Activated naive CD8-positive, alpha-beta T cell treated with anti-CD3 and anti-CD28 coated beads, Interleukin-2, amount 10 ng/mL, durations not matched to agents 7 days and 5 days (primary cell): ENCODE results near the gene ADIRF. TPM values are rescaled to one million over a fixed set of nuclear protein-coding genes. Genes with fewer than 3 reads are reported as not detected.
"Not testable (repeated sequence)": the region's sequence is repeated elsewhere in the genome, so short reads cannot be mapped to it uniquely, and the experiment has no call there.

Experiments used
- ATAC-seq: fragments of 150-1000 bp; cut with Tn5 transposase; one replicate; pipeline ENCODE4 v1.10.0; 2021; ENCODE audit warnings: low read depth, moderate library complexity
- POLR2A ChIA-PET: fragments of 350-600 bp; sonication (Branson Sonifier 250); formaldehyde crosslinking; loops from one replicate; lab custom pipeline; 2021; ENCODE audit warnings: antibody characterized with exemption; lab: Charles Lee
- DNase-seq: peaks from one replicate; pipeline ENCODE4 v3.0.0; 2021
- H3K27ac Mint-ChIP-seq: one replicate; pipeline ENCODE4 v1.8.0; 2022; ENCODE audit warnings: mild to moderate bottlenecking, mixed read lengths
- H3K27me3 Mint-ChIP-seq: one replicate; pipeline ENCODE4 v1.8.0; 2022; ENCODE audit warnings: mild to moderate bottlenecking, moderate library complexity, mixed read lengths
- H3K36me3 Mint-ChIP-seq: one replicate; pipeline ENCODE4 v1.8.0; 2021; ENCODE audit warnings: mild to moderate bottlenecking, mixed read lengths
- H3K4me1 Mint-ChIP-seq: one replicate; pipeline ENCODE4 v1.8.0; 2021; ENCODE audit warnings: mixed read lengths
- H3K4me3 Mint-ChIP-seq: one replicate; pipeline ENCODE4 v1.8.0; 2022; ENCODE audit warnings: mild to moderate bottlenecking, moderate library complexity, mixed read lengths
- H3K9me3 Mint-ChIP-seq: one replicate; pipeline ENCODE4 v1.8.0; 2021; ENCODE audit warnings: mixed read lengths
- total RNA-seq, 2 experiments: library from RNA; stranded (reverse); gene quantifications; one replicate each; pipeline ENCODE4 v1.2.3, GENCODE V29; 2021

ADIRF gene
- total RNA-seq, 2 experiments from 2014 or later, result not detected

GRCh38 chr10:86970162-86970981, 2.1 kb downstream of the ADIRF start:
- Mint-ChIP-seq H3K27ac (peak overlapping the region; percentile 51), H3K9me3 (no peaks in the 10 kb centered on the region), H3K4me1 (peaks cover 28% of the 10 kb centered on the region), H3K36me3 (no peaks in the 10 kb centered on the region), H3K27me3 (peaks cover 20% of the 10 kb centered on the region), H3K4me3 (peak overlapping the region; percentile 74)
- POLR2A ChIA-PET, result no interaction called here
- DNase-seq (no peak), ATAC-seq (no peak)

- Mint-ChIP-seq H3K27me3 (peaks cover 20% of the 10 kb centered on the region), H3K9me3 (no peaks in the 10 kb centered on the region), H3K4me3 (peak overlapping the region; percentile 74), H3K36me3 (no peaks in the 10 kb centered on the region), H3K27ac (peak overlapping the region; percentile 51), H3K4me1 (peaks cover 23% of the 10 kb centered on the region)
- DNase-seq (no peak), ATAC-seq (no peak)
- POLR2A ChIA-PET, result no interaction called here
Observed at GRCh38 chr10:86970982-86971231, 2.6 kb downstream of the ADIRF start.

GRCh38 chr10:86971232-86971991, 3.1 kb downstream of the ADIRF start:
- no peaks in the 10 kb centered on the region for H3K36me3 Mint-ChIP-seq
- H3K9me3 Mint-ChIP-seq, result no peaks in the 10 kb centered on the region
- peak overlapping the region; percentile 51 for H3K27ac Mint-ChIP-seq
- H3K4me3 Mint-ChIP-seq, result peak overlapping the region; percentile 74
- DNase-seq, result peak; percentile 89
- POLR2A ChIA-PET, result no interaction called here
- peak; percentile 89 for ATAC-seq
- H3K27me3 Mint-ChIP-seq, result peaks cover 20% of the 10 kb centered on the region
- H3K4me1 Mint-ChIP-seq, result peaks cover 18% of the 10 kb centered on the region

GRCh38 chr10:86972613-86973380, 4.5 kb downstream of the ADIRF start:
- Mint-ChIP-seq H3K9me3 (no peaks in the 10 kb centered on the region), H3K4me1 (peaks cover 8% of the 10 kb centered on the region), H3K27me3 (peaks cover 22% of the 10 kb centered on the region), H3K36me3 (no peaks in the 10 kb centered on the region), H3K4me3 (peak overlapping the region; percentile 6), H3K27ac (peak overlapping the region; percentile 1)
- POLR2A ChIA-PET, result no interaction called here
- no peak for ATAC-seq
- DNase-seq, result no peak

GRCh38 chr10:86974484-86974883, 6.2 kb downstream of the ADIRF start:
- H3K4me1 Mint-ChIP-seq, result peaks cover 8% of the 10 kb centered on the region
- DNase-seq (no peak), ATAC-seq (no peak)
- peaks cover 22% of the 10 kb centered on the region for H3K27me3 Mint-ChIP-seq
- POLR2A ChIA-PET, result no interaction called here
- no peaks in the 10 kb centered on the region for H3K36me3 Mint-ChIP-seq
- no peaks in the 10 kb centered on the region for H3K9me3 Mint-ChIP-seq
- H3K27ac Mint-ChIP-seq, result no peak overlapping the region
- no peak overlapping the region for H3K4me3 Mint-ChIP-seq

GRCh38 chr10:86976362-86977056, 8.2 kb downstream of the ADIRF start:
- DNase-seq, result no peak
- no peak overlapping the region for H3K4me3 Mint-ChIP-seq
- H3K36me3 Mint-ChIP-seq, result no peaks in the 10 kb centered on the region
- H3K27me3 Mint-ChIP-seq, result peaks cover 23% of the 10 kb centered on the region
- H3K9me3 Mint-ChIP-seq, result no peaks in the 10 kb centered on the region
- POLR2A ChIA-PET, result no interaction called here
- ATAC-seq, result no peak
- peaks cover 3% of the 10 kb centered on the region for H3K4me1 Mint-ChIP-seq
- H3K27ac Mint-ChIP-seq, result no peak overlapping the region

GRCh38 chr10:86978457-86978856, 10.2 kb downstream of the ADIRF start:
- H3K9me3 Mint-ChIP-seq, H3K27ac Mint-ChIP-seq, ATAC-seq, POLR2A ChIA-PET, H3K4me3 Mint-ChIP-seq, H3K36me3 Mint-ChIP-seq, H3K4me1 Mint-ChIP-seq, DNase-seq: not testable (repeated sequence)
- peaks cover 22% of the 10 kb centered on the region for H3K27me3 Mint-ChIP-seq

GRCh38 chr10:86979296-86979818, 11.1 kb downstream of the ADIRF start:
- peaks cover 21% of the 10 kb centered on the region for H3K27me3 Mint-ChIP-seq
- no peak overlapping the region for H3K27ac Mint-ChIP-seq
- DNase-seq (no peak), ATAC-seq (no peak)
- no peaks in the 10 kb centered on the region for H3K4me1 Mint-ChIP-seq
- H3K9me3 Mint-ChIP-seq, result no peaks in the 10 kb centered on the region
- no peaks in the 10 kb centered on the region for H3K36me3 Mint-ChIP-seq
- H3K4me3 Mint-ChIP-seq, result no peak overlapping the region
- POLR2A ChIA-PET, result no interaction called here

- POLR2A ChIA-PET, result no interaction called here
- ATAC-seq, result no peak
- H3K36me3 Mint-ChIP-seq, result no peaks in the 10 kb centered on the region
- DNase-seq, result no peak
- no peaks in the 10 kb centered on the region for H3K9me3 Mint-ChIP-seq
- H3K4me3 Mint-ChIP-seq, result no peak overlapping the region
- no peak overlapping the region for H3K27ac Mint-ChIP-seq
- peaks cover 21% of the 10 kb centered on the region for H3K27me3 Mint-ChIP-seq
- H3K4me1 Mint-ChIP-seq, result no peaks in the 10 kb centered on the region
Observed at GRCh38 chr10:86979977-86980448, 11.7 kb downstream of the ADIRF start.

GRCh38 chr10:86981020-86981419, 12.7 kb downstream of the ADIRF start:
- H3K27me3 Mint-ChIP-seq, result peaks cover 21% of the 10 kb centered on the region
- H3K4me1 Mint-ChIP-seq, H3K27ac Mint-ChIP-seq, H3K9me3 Mint-ChIP-seq, POLR2A ChIA-PET, H3K36me3 Mint-ChIP-seq, ATAC-seq, H3K4me3 Mint-ChIP-seq, DNase-seq: not testable (repeated sequence)

GRCh38 chr10:86981716-86982115, 13.4 kb downstream of the ADIRF start:
- Mint-ChIP-seq H3K4me1 (no peaks in the 10 kb centered on the region), H3K27ac (no peak overlapping the region), H3K36me3 (no peaks in the 10 kb centered on the region), H3K9me3 (no peaks in the 10 kb centered on the region), H3K27me3 (peaks cover 21% of the 10 kb centered on the region), H3K4me3 (no peak overlapping the region)
- ATAC-seq, result no peak
- DNase-seq, result no peak
- POLR2A ChIA-PET, result no interaction called here

GRCh38 chr10:86984498-86984897, 16.2 kb downstream of the ADIRF start:
- H3K4me3 Mint-ChIP-seq, DNase-seq, H3K27ac Mint-ChIP-seq, H3K9me3 Mint-ChIP-seq, ATAC-seq, H3K36me3 Mint-ChIP-seq, POLR2A ChIA-PET, H3K4me1 Mint-ChIP-seq: not testable (repeated sequence)
- peaks cover 26% of the 10 kb centered on the region for H3K27me3 Mint-ChIP-seq

GRCh38 chr10:86988520-86988919, 20.2 kb downstream of the ADIRF start:
- DNase-seq (no peak), ATAC-seq (no peak)
- Mint-ChIP-seq H3K9me3 (no peaks in the 10 kb centered on the region), H3K36me3 (no peaks in the 10 kb centered on the region), H3K4me3 (no peak overlapping the region), H3K4me1 (no peaks in the 10 kb centered on the region), H3K27me3 (peaks cover 20% of the 10 kb centered on the region), H3K27ac (no peak overlapping the region)
- POLR2A ChIA-PET, result no interaction called here
